GM10248 (cell line): Measurements from ENCODE around the gene DNAAF5.

ENCODE experiments used
- CTCF ChIA-PET: fragments of 300-600 bp; sonication (Branson Sonifier 250); formaldehyde crosslinking; extraction: SDS; loops from one replicate; lab custom pipeline; 2021; ENCODE audit warnings: antibody characterized with exemption; lab: Yijun Ruan, JAX
- POLR2A ChIA-PET: fragments of 350-650 bp; sonication (Branson Sonifier 250); formaldehyde crosslinking; extraction: SDS; loops from one replicate; lab custom pipeline; 2020; ENCODE audit warnings: antibody characterized with exemption; lab: Yijun Ruan, JAX
- DNase-seq: peaks from one replicate; pipeline ENCODE4 v3.0.0; 2012; ENCODE audit errors: extremely low spot score
- CTCF ChIP-seq: IDR thresholded peaks from 2 replicates; pipeline ENCODE4 v1.5.1; 2012; ENCODE audit warnings: mild to moderate bottlenecking, low read depth; ENCODE audit errors: extremely low read depth, missing control alignments, control extremely low read depth

Gene DNAAF5

GRCh38 chr7:706721-707120 lies 19.8 kb upstream of the DNAAF5 start:
- no peak for TF ChIP-seq CTCF
- POLR2A ChIA-PET = interaction anchor here (0.6 kb wide), 1 partner anchor 22 kb away, joined by 3 read pairs; no protein-coding TSS in a partner anchor
- no peak for DNase-seq
- CTCF ChIA-PET = no interaction called here

DNA sequence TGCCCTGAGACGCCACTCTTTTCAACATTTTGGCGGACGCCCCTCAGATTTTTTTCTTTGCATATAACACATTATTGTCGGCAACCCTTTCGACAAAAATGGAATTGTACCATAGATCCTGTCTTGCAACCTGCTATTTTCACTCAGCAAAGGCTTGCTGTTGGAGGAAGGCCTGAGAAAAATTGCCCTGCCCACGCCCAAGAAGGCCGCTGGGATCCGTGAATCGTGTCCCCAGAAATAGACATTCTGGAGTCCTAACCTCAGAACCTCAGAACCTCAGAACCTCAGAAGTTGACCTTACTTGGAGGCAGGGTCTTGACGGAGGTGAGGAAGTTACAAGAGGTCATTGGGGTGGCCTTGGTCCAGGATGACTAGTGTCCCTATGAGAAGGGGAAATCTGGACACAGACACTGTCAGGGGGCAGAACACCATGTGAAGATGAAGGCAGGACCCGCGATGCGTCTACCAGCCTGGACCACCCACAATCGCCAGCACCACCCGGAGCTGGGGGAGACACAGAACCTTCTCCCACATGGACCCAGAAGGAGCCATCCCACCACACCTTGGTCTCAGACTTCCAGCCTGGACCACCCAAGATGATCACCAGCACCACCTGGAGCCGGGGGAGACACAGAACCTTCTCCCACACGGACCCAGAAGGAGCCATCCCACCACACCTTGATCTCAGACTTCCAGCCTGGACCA lies 19.1 kb upstream of the DNAAF5 start:
- ChIA-PET CTCF (no interaction called here), POLR2A (interaction anchor here (0.6 kb wide), 1 partner anchor 21 kb away, joined by 3 read pairs; no protein-coding TSS in a partner anchor)
- no peak for TF ChIP-seq CTCF
- DNase-seq = no peak

DNA sequence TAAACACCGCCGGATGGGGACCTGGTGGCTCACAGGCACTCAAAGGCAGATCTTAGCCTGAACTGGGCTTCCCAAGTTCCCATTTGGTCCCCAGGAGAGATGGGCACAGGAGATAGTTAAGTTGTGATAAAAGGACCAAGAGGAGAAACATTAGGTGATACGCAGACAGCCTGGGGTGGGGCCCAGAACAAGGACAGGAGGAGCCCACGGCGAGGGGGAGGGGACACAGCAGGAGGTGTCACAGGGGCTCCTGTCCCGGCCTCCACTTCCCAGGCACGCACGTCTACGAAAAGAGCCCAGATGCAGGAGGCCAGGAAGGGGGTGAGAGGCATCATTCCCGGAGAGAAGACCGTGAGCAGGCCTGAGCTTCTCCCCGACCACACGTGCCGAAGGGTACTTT lies 16.3 kb upstream of the DNAAF5 start:
- no peak for DNase-seq
- CTCF ChIA-PET = interaction anchor here (0.9 kb wide), 1 partner anchor 447 kb away, joined by 3 read pairs; no protein-coding TSS in a partner anchor
- POLR2A ChIA-PET = no interaction called here
- no peak for TF ChIP-seq CTCF

DNA sequence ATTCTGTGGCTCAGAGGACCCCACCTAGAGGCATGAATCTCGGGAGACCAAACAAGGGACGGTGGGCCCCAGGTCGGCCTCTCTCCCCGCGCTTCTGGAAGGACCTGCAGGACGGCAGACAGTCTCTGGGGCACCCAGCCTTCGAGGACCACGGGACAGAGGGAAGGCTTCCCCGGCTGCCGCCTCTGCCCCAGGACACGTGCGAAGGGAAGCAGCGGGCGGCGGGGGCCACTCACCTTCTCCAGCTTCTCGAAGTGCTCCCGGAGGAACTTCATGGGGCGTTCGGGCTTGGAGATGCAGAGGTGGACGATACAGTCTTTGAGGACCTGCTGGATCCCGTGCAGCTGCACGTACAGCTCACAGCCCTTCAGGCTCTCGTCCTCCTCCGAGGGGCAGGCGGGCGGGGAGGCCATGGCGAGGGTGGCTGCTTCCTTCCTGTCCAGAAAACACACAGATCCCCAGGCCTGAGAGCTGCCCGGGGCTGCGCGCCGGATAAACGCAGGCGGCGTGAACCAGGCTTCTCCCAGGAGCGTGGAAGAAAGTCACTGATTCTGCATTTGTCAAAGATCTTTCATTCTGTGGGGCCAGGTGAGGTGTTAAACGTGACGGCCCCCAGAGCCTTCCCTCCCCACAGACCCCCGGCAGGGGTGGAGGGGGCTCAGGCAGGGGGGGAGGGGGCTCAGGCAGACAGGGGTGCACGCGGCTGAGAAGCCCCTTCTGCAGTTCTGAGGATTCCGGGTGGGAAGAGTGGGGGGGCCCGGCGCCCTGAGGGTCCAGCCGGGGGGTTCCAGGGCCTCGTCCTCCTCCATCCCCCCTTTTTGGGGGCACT lies 15.2 kb upstream of the DNAAF5 start:
- DNase-seq = no peak
- POLR2A ChIA-PET = no interaction called here
- CTCF ChIA-PET = interaction anchor here (0.9 kb wide), 1 partner anchor 449 kb away, joined by 3 read pairs; no protein-coding TSS in a partner anchor
- no peak for TF ChIP-seq CTCF

DNA sequence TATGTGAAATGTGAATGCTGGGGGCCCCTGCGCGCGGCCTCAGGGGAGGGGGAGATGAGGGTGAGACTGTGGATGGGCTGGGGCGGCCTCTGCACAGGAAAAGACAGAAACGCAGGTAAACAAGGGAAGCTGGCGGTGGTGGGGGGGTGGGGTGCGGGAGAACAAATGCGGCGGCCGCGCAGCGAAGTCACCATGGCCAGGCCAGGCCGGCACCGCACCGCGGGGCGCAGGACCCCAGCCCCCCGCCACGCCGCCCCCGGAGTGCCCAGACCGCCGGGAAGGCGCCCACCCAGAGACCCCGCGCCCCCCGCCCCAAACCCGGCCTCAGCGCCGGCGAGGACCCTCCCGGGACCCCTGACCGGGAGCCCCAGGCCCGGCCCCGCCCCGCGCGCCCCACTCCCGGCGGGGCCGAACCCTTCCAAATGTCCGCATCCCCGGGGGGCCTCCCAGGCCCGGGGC lies 14.5 kb upstream of the DNAAF5 start:
- no peak for DNase-seq
- POLR2A ChIA-PET = no interaction called here
- no peak for TF ChIP-seq CTCF
- CTCF ChIA-PET = no interaction called here

DNA sequence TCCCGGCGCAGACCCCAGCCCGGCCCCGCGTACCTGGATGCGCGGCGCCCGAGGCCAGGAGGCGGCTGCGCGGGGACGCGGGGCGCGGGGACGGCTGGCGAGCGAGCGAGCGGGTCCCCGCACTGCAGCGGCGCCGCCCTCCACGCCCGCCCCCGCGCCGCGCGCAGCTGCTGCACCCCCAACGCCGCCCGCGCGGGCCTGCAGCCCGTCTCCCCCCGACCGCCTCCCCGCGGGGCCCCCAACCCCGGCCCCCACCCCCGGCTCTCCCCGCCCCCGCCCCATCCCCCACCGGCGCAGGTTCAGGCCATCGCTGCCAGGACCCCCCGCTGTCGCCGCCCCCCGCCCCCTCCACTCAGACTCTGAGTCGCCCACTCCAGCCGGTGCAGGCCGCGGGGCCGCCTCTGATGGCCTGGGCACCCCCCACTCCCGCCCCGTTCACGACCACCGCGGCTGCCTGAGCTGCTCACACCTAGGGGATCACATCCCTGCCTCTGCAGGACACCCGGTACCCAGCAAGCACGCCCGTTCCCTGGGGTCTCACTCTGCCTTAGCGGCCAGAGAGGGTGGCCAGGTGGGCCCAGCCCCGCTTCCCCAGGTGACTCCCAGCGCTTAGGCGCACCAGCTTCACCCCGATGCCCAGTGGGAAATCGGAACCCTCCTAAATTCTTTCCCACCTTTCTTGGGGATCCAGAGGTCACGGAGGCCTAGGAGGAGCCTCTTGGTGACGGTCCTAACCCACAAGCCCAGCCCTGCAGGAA lies 13.9 kb upstream of the DNAAF5 start:
- no peak for TF ChIP-seq CTCF
- DNase-seq = no peak
- POLR2A ChIA-PET = no interaction called here
- CTCF ChIA-PET = no interaction called here
